Ammon's horn (tissue), 1 donor: ENCODE results near the gene ATOH8.

Source experiments
- DNase-seq: peaks from one replicate; pipeline ENCODE4 v3.0.0-alpha.2; 2016; ENCODE audit warnings: low spot score

ATOH8 gene

GRCh38 chr2:85770786-85771409 is 17.1 kb downstream of the ATOH8 start:
- DNase-seq = no peak

- DNase-seq = no peak
These were observed 17.7 kb downstream of the ATOH8 start for GRCh38 chr2:85771486-85771885.

GRCh38 chr2:85772019-85772745 is 18.4 kb downstream of the ATOH8 start:
- peak; percentile 97 for DNase-seq

- no peak for DNase-seq
These were observed 19.2 kb downstream of the ATOH8 start for GRCh38 chr2:85772841-85773491.

GRCh38 chr2:85773692-85774091 is 19.9 kb downstream of the ATOH8 start:
- DNase-seq = no peak

GRCh38 chr2:85774126-85774978 is 20.6 kb downstream of the ATOH8 start:
- DNase-seq = no peak

- DNase-seq = no peak
These were observed 21.9 kb downstream of the ATOH8 start for GRCh38 chr2:85775406-85776381.

- no peak for DNase-seq
These were observed 22.9 kb downstream of the ATOH8 start for GRCh38 chr2:85776672-85777071.

GRCh38 chr2:85777441-85777861 is 23.7 kb downstream of the ATOH8 start:
- DNase-seq = no peak

GRCh38 chr2:85778646-85779379 is 25.0 kb downstream of the ATOH8 start:
- no peak for DNase-seq

GRCh38 chr2:85779641-85780315 is 26.0 kb downstream of the ATOH8 start:
- no peak for DNase-seq

GRCh38 chr2:85780316-85781012 is 26.7 kb downstream of the ATOH8 start:
- DNase-seq = no peak

GRCh38 chr2:85781013-85781332 is 27.2 kb downstream of the ATOH8 start:
- no peak for DNase-seq

- no peak for DNase-seq
These were observed 30.0 kb downstream of the ATOH8 start for GRCh38 chr2:85783796-85784195.

- DNase-seq = no peak
These were observed 30.7 kb downstream of the ATOH8 start for GRCh38 chr2:85784474-85784986.

GRCh38 chr2:85785027-85785822 is 31.4 kb downstream of the ATOH8 start:
- DNase-seq = peak; percentile 80

GRCh38 chr2:85785871-85786270 is 32.1 kb downstream of the ATOH8 start:
- no peak for DNase-seq

- no peak for DNase-seq
These were observed 32.7 kb downstream of the ATOH8 start for GRCh38 chr2:85786444-85786843.
